GM19372 (cell line): Measurements from ENCODE around the gene CPNE4.
"Not testable (repeated sequence)": the region's sequence is repeated elsewhere in the genome, so short reads cannot be mapped to it uniquely, and the experiment has no call there.

Experiments
- ATAC-seq: cut with Tn5 transposase; IDR thresholded peaks from one replicate; pipeline ENCODE4 v1.9.1; 2021; ENCODE audit warnings: mild to moderate bottlenecking, low read depth, moderate library complexity; ENCODE audit not compliant: unreplicated experiment

CPNE4 gene

DNA sequence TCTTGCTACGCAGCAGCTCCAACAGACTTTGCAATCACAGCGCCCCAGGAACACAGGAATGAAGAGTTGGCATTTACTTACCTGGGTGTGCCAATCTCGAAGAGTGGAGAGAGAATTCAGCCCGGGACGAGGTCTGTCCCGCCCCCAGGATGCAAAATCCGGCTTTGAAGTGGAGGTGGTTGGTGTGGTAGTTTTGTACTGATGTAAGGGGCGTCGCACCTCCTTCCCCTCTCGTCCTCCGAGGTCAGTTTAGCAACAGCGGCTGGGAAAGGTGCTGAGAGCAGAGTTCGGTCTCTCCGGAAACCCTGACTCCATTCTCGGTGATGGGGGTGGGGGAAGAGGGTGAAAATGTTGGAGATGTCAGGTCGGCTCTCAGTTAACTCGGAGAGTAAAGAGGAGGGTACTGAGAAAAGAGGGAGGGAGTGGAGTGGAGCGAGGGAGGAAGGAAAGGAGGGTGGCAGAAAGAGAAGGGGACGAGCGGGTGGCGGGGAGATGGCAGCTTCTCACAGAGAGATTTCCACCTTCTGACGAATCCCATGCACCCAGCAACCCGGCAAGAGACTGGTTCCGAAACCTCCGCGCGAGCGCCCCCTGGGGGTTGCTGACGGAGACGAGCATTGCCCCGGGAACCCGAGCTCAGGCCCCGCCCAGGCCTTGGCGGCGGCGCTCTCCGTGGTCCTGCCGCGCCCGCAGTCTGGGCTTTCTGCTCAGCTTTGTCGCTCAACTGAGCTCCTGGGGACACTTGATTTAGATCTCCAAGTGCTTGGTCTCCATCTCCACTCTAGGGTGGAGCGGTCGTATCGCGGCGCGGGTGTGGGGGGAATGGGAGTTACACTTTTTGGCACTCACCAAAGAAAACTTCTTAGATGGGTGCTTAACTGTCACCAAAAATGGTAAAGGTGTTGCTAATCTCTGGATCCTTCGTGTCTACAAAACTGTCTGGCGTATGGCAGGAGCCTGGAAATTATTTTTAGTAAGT, at the start of gene CPNE4:
CPNE4 (minus strand) TSS at position 529 of the 979 bp plus-strand sequence.
- ATAC-seq, result peak; percentile 93

DNA sequence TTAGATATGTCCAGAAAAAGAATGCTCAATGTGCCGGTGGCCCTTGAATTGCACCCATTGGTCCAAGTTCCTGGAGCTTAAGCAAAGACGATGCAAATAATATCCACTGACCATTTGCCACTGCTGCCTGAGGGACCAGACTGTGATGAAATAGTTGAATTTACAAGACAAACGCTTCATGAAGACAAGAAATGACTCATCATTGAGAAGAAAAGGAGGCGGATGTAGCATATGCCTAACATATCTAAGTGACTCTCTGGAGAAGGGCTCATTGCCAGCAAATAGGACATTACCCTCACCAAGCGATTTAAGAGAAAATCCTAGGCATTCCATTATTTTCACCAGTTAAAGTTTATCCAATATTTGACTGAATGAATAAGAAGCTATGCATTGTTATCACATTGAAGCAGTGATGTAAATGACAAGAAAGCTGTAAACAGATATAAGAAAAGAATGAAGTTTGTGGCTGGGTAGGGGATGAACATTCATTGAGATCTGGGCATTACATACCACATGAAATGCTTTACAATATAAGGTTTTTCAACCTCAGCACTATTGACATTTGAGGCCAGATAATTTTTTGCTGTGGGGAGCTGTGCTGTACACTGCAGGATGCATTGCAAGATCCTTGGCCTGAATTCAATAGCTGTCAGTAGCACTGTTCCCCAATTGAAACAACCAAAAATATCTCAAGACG, 48.9 kb upstream of the CPNE4 start:
- no peak for ATAC-seq

DNA sequence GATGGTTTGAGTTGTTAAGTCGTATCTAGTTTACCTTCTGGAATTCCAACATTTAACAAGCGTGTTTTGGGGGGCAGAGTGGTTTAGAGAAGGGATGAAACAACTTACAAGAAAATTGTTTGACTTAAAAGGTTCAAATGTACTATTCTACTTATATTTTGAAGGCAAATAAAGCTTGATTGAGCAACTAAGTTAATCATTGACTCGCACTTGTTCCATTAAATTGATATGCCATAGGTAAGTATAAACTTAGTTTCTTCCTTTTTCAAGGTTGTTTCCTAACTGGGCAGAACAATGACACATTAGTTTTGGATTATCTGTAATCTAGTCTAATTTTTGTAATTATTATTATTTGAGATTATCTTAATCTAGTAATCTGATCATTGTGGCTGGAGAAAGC, 48.3 kb upstream of the CPNE4 start:
- ATAC-seq, result no peak

DNA sequence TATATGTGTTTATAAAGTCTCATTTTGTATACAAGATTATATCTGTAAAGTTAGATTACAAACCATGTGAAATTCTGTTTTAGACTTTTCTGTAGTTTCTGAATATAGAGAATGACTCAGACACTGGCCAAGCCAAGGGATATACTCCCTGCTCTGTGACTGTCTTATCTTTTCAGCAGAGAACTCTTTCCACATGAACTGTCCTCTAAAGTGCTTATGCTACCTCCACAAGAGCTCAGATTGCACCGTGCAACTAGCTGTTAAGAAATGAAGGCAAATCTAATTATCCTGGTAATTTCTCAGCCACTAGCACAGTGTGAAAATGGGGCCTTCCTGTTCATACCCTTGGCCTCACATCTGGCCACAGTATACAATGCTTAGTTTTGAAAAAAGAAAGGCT, 44.3 kb upstream of the CPNE4 start:
- ATAC-seq, result no peak

DNA sequence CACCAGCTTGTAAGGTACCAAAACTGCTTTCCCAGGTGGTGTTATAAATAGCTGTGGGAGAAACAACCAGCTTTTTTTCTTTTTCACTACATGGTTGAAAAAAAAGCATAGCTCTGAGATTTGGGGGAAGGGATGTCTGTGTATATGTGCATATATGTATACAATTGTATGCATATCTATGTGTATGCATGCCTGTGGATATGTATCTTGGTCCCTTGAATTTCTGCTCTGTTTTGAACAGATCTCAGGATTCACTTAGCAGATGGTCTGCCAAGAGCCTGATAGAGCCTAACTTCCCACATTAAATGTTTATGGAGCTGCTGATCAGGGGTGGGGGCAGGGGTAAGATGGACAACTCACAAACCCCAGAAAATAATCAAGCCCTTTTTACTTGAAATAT, 39.0 kb upstream of the CPNE4 start:
- ATAC-seq, result no peak

DNA sequence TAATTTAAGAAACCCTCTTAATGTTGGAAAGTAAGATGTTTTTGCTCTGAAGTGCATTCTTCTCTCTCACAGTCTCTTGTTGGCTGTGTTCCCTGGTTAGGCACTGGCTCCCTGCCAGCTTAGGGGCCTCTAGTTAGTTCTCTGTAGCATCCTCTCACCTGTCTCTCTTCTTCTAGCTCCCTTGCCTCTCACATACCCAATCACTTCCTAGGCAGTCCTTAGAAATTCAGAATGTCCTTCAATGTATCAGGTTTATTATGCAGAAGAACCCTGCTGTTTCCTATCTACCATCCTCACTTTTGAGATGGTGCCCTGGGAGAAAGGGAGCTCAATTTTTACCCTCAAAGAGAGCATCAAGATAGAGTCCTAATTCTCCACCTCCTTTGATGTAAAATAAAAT, 36.2 kb upstream of the CPNE4 start:
- no peak for ATAC-seq

DNA sequence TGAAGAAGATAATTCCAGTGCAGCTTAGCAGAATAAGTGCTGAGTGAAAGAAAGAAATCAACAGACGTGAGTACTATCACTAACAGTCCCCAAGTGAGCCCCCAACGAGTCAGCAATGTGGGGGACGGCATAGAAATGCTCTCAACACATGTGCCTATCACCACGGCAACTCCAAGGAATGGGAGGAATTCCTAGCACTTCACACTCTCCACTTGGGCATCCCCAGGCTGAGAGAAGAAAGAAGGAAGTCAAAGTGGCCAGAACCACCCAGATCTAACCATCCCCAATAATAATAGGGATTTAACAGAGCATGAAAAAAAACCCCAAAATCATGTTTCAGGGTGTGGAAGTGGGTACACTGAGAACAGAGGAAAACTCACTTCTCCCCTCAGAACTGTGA, 29.3 kb upstream of the CPNE4 start:
- no peak for ATAC-seq

DNA sequence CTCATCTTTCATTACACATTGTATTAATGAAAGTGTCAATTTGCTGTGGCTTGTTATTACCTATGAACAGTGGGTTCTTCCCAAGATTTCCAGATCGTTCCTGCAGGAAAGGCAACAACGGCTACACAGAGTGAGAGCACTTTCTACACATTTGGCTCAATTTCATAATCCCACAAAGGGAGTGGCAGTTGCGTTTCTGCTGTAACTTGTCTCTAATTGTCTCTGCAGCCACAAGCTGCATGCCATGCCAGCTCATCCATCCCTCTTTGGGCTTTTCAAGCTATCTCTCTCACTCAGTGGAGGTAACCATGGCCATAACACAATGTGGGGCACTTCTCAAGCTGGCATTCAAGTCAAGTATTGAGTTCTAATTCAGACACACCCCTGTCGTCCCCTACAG, 27.7 kb upstream of the CPNE4 start:
- ATAC-seq, result no peak

DNA sequence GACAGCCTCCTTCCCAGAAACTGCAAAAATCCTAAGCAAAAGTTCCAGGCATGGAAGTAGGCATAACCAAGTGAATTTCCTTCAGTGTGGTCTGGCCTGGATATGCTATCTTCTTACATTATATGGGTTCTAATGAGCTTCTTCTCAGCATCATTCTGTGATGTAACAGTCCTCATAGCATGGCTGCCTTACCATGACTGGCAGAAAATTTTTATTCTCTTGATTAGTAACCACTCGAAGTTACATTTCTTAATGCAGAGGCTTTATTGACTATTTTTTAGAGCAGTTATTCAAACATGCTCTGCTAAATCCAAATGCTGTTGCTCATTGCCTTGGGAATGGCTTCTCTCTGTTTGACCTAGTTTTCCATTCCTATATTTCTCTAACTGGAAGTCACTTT, 21.1 kb upstream of the CPNE4 start:
- no peak for ATAC-seq

DNA sequence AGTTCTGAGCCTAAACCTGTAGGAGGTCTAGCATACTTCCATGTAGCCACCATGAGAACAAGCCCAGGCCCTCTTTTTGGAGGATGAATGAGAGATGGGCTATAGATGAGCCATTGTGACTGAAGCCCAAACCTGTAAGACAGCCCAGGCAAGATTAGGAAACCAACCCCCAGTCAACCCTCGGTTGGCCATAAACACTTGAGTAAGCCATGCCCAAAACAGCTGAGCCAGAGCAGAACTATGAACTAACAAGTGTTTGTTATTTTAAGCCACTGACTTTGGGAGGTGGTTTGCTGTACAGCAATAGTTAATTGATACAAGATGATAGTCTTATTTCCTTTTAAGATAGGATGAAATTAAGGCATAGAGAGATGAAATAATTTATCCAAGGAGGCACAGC, 12.4 kb upstream of the CPNE4 start:
- ATAC-seq, result no peak

DNA sequence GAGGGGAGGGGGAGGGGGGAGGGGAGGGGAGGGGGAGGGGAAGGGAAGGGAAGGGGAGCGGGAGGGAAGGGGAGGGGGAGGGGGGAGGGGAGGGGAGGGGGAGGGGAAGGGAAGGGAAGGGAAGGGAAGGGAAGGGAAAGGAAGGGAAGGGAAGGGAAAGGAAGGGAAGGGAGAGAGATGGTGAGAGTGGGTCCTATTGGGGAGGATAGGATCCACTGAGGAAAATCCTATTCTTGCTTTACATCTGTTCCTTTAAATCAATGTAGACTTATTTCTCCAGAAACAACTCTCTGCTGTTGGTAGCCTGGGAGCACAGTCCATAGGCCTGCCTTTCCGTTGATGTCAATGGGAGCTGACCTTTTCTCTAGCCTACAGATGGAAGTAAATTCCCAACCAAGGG, 10.1 kb upstream of the CPNE4 start:
- ATAC-seq, result not testable (repeated sequence)

DNA sequence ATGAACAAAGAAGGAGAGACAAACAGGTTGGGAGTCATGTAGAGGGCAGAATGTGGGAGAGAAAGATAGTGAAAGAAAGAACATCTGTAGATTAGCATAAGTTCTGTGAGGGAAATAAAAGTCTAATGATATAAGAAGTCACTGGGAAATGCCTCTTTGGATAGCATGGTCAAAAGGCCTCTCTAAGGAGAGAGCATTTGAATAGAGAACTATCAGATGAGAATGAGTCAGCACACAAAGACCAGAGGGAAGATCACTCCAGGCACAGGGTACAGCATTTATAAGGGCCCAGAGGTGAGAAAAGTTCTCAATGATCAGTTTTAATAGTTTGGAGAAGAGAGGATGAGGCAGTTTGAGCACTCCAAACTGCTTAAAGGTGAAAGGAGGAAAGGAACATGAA, 7.9 kb upstream of the CPNE4 start:
- no peak for ATAC-seq

DNA sequence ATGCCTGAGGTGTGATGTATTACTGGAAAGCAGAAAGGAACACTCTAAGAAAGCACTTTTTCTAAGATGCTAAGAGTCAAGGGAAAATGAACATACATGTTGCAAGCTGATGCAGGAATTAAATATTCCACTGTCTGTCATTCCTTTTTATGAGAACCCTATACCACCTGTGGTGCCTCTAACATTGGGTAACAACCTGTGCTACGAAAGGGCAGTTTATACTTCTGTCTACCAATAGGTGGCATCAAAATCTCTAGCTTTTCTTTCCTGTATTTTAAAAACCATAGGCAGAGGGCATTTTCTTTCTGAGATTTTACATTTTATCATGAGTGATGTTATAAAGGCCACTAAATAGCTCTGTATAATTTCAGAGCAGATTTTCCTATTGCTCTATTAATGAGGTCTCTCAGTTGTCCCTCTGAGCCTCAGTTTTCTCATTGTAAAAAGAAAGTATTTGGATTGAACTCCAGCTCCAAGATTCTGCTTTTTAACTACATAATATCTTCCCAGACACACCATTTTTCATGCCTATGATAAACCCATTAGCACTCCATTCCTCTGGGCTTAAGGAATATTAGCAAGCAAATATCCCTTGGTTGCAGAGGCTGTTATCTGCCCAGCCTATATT, 3.5 kb upstream of the CPNE4 start:
- no peak for ATAC-seq

DNA sequence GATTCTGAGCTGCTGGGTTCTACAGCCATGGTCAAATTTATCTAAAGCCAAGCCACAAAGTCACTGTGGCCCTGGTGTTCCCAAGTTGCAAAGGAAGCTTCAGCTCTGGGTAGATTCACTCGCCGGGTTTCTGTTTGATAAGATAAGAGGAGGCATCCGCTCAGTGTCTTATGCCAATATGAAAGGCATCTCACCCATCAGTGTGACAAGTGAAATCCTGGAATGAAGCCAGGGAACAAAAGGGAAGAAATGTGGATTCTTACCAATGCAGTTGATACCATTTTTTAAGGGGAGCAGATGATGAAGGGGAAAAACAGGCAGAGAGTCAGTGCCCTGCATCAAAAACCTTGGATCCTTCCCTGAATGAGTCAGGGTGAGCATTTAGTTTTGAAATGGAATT, 2.8 kb upstream of the CPNE4 start:
- no peak for ATAC-seq

DNA sequence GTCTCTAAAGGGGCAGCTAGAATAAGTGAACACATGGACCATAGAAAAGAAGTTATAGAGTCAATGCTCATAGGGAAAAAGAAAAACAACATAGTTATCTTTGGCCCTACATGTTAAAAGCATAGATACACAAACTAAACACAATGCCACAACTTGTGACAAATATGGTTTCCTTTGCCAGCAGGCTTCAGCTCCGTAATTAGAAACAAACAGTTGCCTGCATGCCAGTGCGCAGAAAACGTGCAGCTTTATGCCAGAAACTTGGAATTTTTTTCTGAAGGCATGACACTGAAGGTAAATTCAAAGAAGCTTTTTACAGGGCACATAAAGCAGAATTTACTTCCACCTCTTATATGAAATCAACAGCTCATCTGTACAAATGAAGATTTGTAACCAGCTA, 2.2 kb upstream of the CPNE4 start:
- ATAC-seq, result no peak

DNA sequence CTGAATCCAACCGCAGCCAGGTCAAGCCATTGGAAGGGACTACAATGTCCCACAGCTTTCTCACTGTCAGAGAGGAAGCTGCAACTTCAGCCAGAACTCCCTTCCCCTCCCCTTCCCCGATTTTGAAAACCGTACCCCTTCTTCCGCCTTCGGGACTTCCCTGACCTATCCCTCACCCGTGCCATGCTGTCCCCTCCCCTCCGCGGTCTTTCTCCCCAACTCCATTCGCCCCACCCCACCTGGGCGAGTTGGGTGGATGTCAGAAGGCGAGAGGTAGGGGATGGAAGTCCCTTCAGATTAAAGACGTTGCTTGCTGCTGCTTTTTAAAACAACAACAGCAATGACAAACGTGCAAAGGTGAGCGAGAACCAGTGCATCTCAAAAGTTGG, 723 bp downstream of the CPNE4 start:
- ATAC-seq, result no peak

DNA sequence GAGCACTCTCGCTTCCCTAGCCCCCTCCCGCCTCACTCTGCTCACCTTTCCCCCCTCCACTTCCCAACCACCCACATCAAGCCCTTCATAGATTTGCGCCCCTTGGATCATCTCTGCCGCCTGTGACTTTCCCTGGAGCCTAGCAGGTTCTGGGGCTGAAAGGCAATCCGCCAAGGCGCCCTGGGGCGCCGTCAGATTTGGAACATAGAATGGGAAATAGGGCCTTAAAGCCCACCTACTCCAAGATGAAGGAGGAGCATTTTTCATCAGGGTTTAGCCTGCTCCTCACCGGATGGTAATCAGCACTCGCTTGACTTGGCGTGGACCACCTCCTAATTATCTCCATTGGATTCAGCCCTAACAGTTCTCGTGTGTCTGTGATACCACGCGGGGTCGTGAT, 1.3 kb downstream of the CPNE4 start:
- no peak for ATAC-seq

DNA sequence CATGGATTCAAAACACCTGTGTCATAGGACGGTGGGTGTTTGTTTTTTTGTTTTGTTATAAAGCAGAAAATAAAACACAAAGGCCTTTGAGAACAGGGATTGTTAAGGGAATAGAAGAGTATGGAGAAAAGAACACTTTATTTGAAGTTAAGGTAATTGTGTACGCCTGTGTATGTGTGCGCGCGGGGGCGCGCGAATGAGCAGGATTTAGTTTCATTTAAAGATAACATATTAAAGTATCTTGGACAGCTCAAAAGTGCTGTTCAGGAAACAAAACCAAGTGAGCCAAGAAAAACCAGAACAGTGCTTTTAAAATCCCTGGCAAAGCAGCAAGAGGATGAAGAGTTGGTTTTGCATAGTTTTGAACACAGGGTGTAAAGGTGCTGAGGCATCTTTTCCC, 1.9 kb downstream of the CPNE4 start:
- no peak for ATAC-seq

DNA sequence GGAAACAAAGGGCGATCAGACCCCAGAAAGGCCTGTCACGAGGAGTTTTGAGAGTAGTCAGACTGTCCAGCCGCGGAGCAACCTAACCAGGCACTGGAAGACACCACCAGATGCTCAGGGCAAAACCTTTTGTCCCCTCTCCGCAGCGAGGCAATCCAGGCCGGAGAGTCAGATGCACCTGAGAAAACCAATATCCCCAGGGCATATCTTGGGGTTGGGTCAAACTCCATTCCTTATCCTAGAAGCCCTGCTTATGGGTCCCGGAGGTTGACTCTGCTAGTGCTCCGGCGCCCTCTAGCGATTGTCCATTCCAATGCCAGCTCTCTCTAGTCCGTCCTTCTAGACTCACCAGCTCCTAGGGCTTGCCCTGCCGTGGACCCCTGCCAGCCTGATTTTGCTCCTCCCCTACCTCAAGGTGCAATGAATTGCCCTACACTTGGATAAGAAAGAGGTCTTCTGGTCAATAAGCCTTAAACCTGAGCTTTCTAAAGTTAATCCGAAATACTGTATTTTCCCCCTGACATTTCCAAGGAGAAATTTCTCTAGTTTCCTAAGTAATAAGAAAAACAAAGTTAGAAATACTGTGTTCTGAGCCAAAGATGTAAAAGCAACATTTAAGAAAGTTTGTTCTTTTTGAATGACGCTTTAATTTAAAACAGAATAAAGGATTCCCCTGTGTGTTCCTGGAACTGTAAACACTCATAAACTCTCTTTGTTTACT, 5.5 kb downstream of the CPNE4 start:
- peak; percentile 94 for ATAC-seq

DNA sequence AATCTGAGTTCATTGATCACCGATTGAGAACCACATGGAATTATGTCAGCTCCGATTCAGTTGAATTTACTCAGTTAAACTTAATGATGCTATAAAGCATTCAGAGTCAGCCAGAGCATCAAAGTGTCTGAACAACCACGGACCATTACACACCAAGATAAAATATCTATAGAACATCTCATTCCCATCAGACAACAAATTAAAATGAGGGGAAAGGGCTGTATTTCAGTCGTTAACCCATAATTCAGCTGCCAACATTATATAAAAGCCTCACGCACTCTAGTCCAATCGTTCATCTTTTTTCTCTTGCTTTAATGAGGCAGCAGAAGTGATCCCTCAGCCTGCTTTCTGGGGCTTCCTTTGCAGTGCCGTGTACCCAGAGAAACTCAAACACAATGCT, 11.9 kb downstream of the CPNE4 start:
- ATAC-seq, result no peak

DNA sequence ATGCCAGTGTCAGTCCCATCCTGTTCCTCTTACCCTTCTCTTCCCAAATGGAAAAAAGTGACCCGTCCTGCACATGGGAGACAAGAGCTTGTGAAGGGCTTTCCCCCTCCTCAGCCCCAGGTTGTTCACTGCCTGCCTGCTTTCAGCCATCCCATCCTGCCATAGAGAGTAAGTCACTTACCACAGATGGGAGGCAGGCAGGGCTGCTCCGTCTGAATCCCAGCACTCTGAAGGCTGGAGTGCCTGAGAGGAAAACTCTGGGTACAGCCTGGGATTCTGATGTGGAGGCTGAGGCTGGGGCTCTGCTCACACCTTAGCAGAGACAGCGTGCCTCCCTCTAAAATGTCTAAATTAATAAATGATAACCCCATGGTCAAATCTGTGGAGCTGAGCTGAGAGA, 14.8 kb downstream of the CPNE4 start:
- no peak for ATAC-seq
